ENCODE results near the gene LRSAM1.

DNA sequence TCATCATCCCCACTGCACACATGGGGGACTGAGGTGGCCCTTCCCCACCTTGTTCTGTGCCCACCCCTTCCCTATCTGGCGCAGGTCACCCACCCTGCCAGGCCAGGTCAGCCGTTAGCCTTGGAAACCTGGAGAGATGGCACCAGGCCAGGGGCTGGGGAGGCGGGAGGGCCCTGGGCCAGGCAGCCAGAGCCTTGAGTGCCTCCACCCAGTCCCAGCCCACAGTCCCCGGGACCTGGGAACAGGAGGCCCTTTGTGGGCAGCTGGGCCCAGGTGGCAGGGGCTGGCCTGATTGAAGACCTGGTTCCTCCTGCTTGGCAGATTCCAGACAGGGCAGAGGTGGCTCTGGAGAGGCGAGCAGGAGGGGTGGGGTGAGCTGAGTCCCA lies 70.6 kb downstream of the LRSAM1 start:
- TF ChIP-seq POLR2A (IDR thresholded peaks at IDR 0.05; ENCODE audit: low read depth, low read length) (no peak), POLR2AphosphoS5 (IDR thresholded peaks at IDR 0.05; ENCODE audit: low read depth, low read length) (no peak), SPI1 (IDR thresholded peaks at IDR 0.05; ENCODE audit: low read depth, low read length) (no peak), TAF1 (IDR thresholded peaks at IDR 0.05; ENCODE audit: low read depth, low read length) (no peak)

All from GM12891 (cell line).